ENCODE results near the gene GPR171.

Gene GPR171

DNA sequence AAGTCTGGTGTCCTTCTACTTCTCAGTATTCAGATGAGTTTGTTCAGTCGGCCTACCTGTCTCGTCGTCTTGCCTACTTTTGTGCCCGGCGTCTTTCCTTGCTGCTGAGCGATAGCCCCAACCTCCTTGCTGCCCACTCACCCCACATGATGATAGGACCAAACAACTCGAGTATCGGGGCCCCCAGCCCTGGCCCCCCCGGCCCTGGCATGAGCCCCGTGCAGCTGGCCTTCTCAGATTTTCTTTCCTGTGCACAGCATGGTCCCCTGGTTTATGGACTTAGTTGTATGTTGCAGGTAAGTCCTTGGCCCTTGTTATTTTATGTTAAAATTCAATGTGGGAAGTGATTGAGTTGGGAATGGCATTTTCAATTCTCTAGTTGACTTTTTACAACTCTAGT lies 43.2 kb downstream of the GPR171 start:
- Mint-ChIP-seq H3K4me1 (no peaks in the 10 kb centered on the region), H3K36me3 (ENCODE audit: insufficient read depth) (no peaks in the 10 kb centered on the region), H3K27me3 (peaks cover 22% of the 10 kb centered on the region), H3K4me3 (no peak overlapping the region), H3K9me3 (no peaks in the 10 kb centered on the region), H3K27ac (ENCODE audit: low read depth) (no peak overlapping the region)
- ATAC-seq (replicated peaks; ENCODE audit: extremely low read depth, poor library complexity, severe bottlenecking): no peak
- DNase-seq (ENCODE audit: low spot score in 2 of 2): no peak

DNA sequence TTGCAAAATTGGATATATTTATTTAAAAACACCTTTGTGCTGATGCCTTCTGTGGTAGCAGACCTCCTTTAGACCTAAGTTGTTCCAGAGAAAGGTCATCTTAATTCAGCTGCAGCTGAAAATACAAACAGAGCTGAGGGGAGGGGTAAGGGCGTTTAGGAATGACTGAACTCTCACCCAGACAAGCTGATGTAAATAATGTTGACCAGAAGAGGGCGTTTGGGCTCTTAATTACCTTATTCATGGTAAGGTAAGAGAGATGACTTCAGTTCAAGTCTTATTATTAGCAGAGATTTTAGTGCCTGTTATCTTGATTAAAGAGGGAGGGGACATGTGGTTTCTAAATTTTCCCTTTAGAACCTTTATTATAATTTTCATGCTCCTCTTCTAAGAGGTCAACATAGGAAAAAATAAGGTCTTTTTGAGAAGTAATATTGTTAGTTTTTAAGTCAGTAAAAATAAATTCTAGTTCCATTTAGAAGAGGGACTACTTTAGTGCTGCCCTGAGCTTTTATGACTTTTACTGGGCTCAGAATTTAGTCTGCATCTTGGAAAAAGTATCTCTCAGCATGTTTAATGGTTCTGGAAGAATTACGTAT lies 46.3 kb downstream of the GPR171 start:
- H3K27me3 Mint-ChIP-seq: peaks cover 26% of the 10 kb centered on the region
- H3K4me3 Mint-ChIP-seq: no peak overlapping the region
- H3K4me1 Mint-ChIP-seq: no peaks in the 10 kb centered on the region
- ATAC-seq (replicated peaks; ENCODE audit: extremely low read depth, poor library complexity, severe bottlenecking) (peak; percentile 72), DNase-seq (ENCODE audit: low spot score in 2 of 2) (no peak)
- H3K9me3 Mint-ChIP-seq: no peaks in the 10 kb centered on the region
- H3K27ac Mint-ChIP-seq (ENCODE audit: low read depth): no peak overlapping the region
- H3K36me3 Mint-ChIP-seq (ENCODE audit: insufficient read depth): no peaks in the 10 kb centered on the region

DNA sequence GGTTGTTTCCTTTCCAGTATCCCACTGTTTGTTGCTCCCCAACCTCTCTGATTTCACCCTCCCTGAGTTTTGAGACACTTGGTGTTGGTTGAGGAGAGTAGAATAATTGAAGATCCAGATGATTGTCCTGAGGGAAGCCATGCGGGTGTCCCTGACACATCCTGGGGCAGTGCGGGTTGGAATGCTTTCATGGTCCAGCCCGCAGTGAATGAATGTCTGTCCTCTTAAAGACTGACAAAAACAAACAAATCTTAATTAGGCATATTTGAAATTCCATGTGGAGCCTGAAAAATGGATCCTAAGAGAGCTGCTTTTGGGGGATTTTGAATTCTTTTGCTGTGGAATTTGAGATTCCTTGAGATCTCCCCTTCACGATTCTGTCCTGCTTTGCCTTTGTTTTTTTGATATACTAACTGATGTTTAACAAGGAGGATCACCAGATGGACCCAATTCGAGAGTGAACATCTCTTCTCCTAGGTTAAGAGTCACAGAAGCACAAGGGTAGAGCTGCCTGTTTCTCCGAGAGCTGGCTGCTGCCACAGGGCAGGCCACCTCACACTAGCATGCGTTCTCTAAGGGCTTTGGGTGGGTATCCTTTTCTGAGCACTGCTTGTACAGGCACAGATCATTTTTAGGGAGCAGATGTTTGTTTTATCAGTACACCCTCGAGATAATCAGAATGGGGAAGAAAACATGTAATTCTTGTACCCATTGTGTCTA lies 47.4 kb downstream of the GPR171 start:
- ATAC-seq (replicated peaks; ENCODE audit: extremely low read depth, poor library complexity, severe bottlenecking): no peak
- DNase-seq (ENCODE audit: low spot score in 2 of 2): no peak
- H3K27ac Mint-ChIP-seq (ENCODE audit: low read depth): no peak overlapping the region

GRCh38 chr3:151154566-151154965 lies 48.5 kb downstream of the GPR171 start:
- Mint-ChIP-seq H3K36me3 (ENCODE audit: insufficient read depth) (no peaks in the 10 kb centered on the region), H3K4me1 (no peaks in the 10 kb centered on the region), H3K27ac (ENCODE audit: low read depth) (no peak overlapping the region), H3K9me3 (no peaks in the 10 kb centered on the region), H3K4me3 (no peak overlapping the region), H3K27me3 (peaks cover 23% of the 10 kb centered on the region)
- no peak for DNase-seq (ENCODE audit: low spot score in 2 of 2)
- ATAC-seq (replicated peaks; ENCODE audit: extremely low read depth, poor library complexity, severe bottlenecking): no peak

More for the DNA sequence above, 47.4 kb downstream of the GPR171 start:
- Mint-ChIP-seq H3K4me1 (no peaks in the 10 kb centered on the region), H3K36me3 (ENCODE audit: insufficient read depth) (no peaks in the 10 kb centered on the region), H3K9me3 (no peaks in the 10 kb centered on the region), H3K27me3 (peaks cover 26% of the 10 kb centered on the region), H3K4me3 (no peak overlapping the region)

GRCh38 chr3:151152455-151153079 lies 50.4 kb downstream of the GPR171 start:
- Mint-ChIP-seq H3K4me3 (no peak overlapping the region), H3K27me3 (peaks cover 23% of the 10 kb centered on the region), H3K9me3 (no peaks in the 10 kb centered on the region), H3K36me3 (ENCODE audit: insufficient read depth) (no peaks in the 10 kb centered on the region), H3K27ac (ENCODE audit: low read depth) (no peak overlapping the region), H3K4me1 (no peaks in the 10 kb centered on the region)
- DNase-seq (ENCODE audit: low spot score in 2 of 2) (no peak), ATAC-seq (replicated peaks; ENCODE audit: extremely low read depth, poor library complexity, severe bottlenecking) (no peak)
